NB4 (cell line): Measurements from ENCODE around the gene TRIO.

Experiments used
- DNase-seq: peaks from one replicate; pipeline ENCODE4 v3.0.0; 2010; ENCODE audit warnings: low read depth
- H3K4me3 ChIP-seq: one replicate; pipeline ENCODE4 v1.5.1; 2011; ENCODE audit warnings: mild to moderate bottlenecking, low read depth, low read length, moderate library complexity
- MYC ChIP-seq: IDR thresholded peaks from 2 replicates; pipeline ENCODE4 v1.6.1; 2011; ENCODE audit warnings: low read depth, low read length
- POLR2A ChIP-seq: IDR thresholded peaks from 2 replicates; pipeline ENCODE4 v1.6.1; 2011; ENCODE audit warnings: mild to moderate bottlenecking; ENCODE audit not compliant: insufficient read length; ENCODE audit errors: extremely low read depth
- TF ChIP-seq, protein P1 (sequence below): IDR thresholded peaks from 2 replicates; pipeline ENCODE4 v1.6.1; 2011; ENCODE audit warnings: low read depth, low read length
- TF ChIP-seq, protein P2 (sequence below): IDR thresholded peaks from one replicate; pipeline ENCODE4 v1.5.1; 2012; ENCODE audit warnings: low read depth, low read length

The TRIO gene

DNA sequence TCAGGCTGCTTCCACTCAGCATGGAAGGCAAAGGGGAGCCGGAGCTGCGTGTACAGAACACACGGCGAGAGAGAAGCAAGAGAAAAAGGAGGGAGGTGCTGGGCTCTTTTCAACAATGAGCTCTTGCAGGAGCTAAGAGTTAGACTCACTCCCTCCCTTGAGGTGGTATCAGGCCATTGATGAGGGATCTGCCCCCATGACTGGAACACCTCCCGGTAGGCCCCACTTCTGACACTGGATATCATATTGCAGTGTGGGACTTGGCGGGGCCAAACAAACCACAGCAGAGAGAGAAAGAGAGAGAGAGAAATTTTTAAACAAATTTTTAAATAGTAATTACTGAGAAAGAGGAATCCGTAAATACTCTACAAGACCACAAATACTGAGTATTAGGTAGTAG, 182.2 kb downstream of the TRIO start:
- DNase-seq: no peak
- TF ChIP-seq, protein P1, sequence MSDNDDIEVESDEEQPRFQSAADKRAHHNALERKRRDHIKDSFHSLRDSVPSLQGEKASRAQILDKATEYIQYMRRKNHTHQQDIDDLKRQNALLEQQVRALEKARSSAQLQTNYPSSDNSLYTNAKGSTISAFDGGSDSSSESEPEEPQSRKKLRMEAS: no peak
- TF ChIP-seq POLR2A (no peak), MYC (no peak)
- H3K4me3 ChIP-seq: no peak overlapping the region

DNA sequence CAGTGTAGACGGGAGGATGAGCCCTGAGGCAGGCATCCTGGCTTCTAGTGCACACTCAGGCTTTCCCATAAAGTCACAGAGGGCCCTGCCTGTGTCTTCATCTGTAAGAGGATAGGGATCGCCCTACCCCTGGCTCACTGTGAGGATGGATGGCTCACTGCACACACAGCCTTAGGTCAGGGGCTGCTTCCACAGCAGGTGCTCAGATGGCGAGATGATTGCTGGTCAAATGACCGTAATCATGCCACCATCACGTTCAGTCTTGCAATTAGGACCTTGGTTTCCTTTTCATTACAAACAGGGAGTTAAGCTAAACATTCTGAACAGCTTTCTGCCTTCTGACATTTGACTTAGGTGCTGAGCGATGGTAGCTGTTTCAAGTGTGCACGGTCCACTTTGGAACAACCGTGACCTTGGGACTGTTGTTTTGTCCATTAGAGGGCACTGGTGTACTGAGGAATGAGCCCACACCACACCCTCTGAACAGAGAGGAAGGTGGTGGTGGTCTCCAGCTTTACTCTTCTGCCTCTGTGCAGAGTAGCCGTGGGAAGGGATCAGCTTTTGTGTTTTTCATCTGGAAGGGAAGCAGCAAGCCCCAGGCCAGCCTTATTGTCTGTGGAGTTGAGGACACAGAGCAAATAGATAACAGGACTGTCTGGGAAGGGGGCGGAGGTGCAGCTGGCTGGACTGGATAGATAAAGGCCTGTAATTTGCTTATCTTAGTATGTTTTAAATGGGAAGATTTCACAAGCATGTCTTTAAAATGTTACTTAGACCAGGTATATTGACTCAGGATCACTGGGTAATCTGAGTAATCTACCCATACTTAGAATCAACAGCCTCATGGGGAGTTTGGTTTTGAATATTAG, 183.1 kb downstream of the TRIO start:
- peak; percentile 43 for DNase-seq
- no peak for TF ChIP-seq POLR2A
- TF ChIP-seq, protein P2, sequence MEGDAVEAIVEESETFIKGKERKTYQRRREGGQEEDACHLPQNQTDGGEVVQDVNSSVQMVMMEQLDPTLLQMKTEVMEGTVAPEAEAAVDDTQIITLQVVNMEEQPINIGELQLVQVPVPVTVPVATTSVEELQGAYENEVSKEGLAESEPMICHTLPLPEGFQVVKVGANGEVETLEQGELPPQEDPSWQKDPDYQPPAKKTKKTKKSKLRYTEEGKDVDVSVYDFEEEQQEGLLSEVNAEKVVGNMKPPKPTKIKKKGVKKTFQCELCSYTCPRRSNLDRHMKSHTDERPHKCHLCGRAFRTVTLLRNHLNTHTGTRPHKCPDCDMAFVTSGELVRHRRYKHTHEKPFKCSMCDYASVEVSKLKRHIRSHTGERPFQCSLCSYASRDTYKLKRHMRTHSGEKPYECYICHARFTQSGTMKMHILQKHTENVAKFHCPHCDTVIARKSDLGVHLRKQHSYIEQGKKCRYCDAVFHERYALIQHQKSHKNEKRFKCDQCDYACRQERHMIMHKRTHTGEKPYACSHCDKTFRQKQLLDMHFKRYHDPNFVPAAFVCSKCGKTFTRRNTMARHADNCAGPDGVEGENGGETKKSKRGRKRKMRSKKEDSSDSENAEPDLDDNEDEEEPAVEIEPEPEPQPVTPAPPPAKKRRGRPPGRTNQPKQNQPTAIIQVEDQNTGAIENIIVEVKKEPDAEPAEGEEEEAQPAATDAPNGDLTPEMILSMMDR: peak; percentile 49

DNA sequence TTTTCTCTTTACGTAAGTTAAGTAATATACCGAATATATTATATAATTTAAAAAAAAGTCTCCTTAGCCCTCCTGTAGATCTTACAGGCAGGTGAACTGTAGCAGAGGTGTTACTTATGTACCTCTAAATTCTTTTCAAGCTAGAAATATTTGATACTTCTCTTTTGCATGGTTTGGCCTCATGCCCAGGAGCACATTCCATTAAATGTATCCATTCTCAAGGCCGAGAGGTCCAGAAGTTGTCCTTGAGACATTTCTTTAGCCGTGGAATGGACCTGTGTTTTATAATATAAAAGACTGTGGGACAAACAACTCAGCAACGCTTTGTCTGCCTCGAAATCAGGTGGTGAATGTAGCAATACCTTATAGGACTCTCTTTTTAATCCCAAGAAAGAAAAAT, 184.5 kb downstream of the TRIO start:
- H3K4me3 ChIP-seq: no peak overlapping the region
- TF ChIP-seq POLR2A (no peak), MYC (no peak)
- TF ChIP-seq, protein P2: no peak
- TF ChIP-seq, protein P1: no peak
- DNase-seq: no peak

More for the DNA sequence above, 183.1 kb downstream of the TRIO start:
- H3K4me3 ChIP-seq: no peak overlapping the region

DNA sequence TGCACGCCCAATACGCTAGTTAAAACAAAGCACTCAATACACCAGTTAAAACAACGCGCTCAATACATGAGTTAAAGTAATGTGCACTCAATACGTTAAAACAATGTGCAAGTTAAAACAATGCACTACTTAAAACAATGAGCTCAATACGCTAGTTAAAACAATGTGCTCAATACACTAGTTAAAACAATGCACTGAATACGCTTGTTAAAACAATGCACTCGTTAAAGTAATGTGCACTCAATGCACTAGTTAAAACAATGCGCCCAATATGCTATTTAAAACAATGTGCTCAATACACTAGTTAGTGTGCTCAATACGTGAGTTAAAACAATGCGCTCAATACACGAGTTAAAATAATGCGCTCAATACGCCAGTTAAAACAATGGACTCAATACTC, 185.0 kb downstream of the TRIO start:
- TF ChIP-seq, protein P2: no peak
- no peak overlapping the region for H3K4me3 ChIP-seq
- no peak for DNase-seq

DNA sequence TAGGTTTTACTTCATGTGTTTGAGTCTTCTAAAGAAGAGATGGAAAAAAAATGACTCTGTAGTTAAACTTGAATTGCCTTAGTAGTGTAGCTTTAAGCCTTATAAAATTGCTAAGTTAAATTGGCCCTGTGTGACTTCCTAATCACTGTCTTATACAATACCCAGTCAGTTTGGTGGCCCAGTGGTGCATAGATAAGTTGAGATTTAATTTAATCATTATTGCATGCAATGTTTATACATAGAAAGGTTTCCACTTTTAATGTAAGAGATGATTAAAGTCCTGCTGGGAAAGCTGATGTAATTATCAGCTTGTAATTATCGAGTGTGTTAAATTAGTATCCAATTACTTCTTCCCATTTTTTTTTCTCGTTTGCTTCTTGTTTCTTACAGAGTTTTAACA, 187.1 kb downstream of the TRIO start:
- H3K4me3 ChIP-seq: no peak overlapping the region
- no peak for DNase-seq
- TF ChIP-seq MYC (no peak), POLR2A (no peak)
- TF ChIP-seq, protein P2: no peak
- TF ChIP-seq, protein P1: no peak

DNA sequence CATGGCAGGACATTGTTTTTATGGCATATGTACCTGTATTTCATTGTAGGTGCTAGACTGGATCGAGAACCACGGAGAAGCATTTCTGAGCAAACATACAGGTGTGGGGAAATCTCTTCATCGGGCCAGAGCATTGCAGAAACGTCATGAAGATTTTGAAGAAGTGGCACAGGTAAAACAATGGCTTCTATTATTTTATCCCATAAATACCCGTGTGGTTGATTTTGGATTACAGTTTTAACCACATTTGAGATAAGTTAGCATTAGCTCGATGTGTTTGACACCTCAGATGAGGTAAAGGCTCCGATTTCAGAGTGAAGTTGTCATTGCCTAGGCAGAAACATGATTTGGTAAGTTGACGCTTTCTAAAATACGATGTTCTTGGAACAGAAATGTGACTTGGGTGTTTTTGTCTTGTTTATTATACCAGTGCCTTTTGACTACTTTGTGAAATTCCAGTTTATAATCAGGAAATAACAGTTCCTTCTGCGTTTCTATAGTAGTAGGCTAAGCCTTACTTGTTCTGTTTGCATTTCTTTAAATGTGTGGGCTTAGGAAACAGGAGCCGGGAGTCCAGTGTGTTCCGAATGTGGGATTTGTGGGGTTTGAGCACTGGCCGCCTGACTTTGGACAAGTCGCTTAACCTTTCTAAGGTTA, 187.7 kb downstream of the TRIO start:
- no peak overlapping the region for H3K4me3 ChIP-seq
- TF ChIP-seq POLR2A (no peak), MYC (no peak)
- TF ChIP-seq, protein P2: no peak
- TF ChIP-seq, protein P1: no peak
- DNase-seq: no peak
